GM12801 (cell line): ENCODE measurements around the gene HSPA2.

ENCODE experiments used
- TF ChIP-seq, protein P1 (sequence below): IDR thresholded peaks from one replicate; pipeline ENCODE4 v1.5.1; 2011; ENCODE audit warnings: control low read depth; ENCODE audit not compliant: insufficient read length; ENCODE audit errors: extremely low read depth

The HSPA2 gene

DNA sequence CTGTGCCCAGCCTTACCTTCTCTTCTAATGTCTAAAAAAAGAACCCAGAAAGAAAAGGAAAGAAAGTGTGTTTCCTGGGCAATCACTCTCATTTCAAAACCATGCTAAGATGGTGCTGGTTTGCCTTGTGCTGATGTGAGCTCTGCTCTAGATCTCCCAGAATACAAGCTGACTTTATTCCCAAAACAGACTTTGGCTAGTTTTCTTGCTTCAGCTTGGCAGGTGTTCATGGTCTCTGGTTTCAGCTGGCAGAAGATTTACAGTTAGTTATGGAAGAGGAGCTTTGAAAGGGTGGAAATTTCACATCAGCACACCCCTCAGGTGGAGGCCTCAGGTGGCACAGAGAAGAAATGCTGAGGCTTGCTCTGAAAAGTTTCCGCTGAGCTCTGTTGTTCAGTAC lies 43.6 kb downstream of the HSPA2 start:
- TF ChIP-seq, protein P1, sequence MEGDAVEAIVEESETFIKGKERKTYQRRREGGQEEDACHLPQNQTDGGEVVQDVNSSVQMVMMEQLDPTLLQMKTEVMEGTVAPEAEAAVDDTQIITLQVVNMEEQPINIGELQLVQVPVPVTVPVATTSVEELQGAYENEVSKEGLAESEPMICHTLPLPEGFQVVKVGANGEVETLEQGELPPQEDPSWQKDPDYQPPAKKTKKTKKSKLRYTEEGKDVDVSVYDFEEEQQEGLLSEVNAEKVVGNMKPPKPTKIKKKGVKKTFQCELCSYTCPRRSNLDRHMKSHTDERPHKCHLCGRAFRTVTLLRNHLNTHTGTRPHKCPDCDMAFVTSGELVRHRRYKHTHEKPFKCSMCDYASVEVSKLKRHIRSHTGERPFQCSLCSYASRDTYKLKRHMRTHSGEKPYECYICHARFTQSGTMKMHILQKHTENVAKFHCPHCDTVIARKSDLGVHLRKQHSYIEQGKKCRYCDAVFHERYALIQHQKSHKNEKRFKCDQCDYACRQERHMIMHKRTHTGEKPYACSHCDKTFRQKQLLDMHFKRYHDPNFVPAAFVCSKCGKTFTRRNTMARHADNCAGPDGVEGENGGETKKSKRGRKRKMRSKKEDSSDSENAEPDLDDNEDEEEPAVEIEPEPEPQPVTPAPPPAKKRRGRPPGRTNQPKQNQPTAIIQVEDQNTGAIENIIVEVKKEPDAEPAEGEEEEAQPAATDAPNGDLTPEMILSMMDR: no peak

DNA sequence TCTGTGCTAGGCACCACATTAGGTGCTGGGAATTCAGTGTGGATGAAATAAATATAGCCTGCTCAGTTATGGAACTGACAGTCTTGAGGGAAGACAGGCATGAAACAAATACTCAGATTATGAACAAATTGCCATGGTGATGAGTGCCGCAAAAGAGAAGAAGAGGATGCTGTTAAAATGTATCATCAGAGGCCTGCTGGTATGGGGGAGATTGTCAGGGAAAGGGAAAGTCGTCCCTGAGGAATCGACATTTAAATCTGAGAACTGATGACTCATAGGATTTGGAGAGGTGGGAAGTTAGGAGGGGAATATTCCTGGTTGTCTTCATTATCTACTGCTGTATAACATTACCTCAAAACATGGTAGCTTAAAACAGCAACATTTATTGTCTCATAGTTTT lies 51.3 kb downstream of the HSPA2 start:
- TF ChIP-seq, protein P1: no peak
